DOHH2 (cell line): ENCODE data around the gene RNF181.

Experiments used
- H3F3A ChIP-seq: fragments of 200-600 bp; sonication (generic), shearing (Covaris generic); 2 replicates; pipeline ENCODE4 v1.6.0; 2016; ENCODE audit warnings: antibody characterized with exemption, mild to moderate bottlenecking; ENCODE audit not compliant: control insufficient read depth, insufficient read depth
- H3K27ac ChIP-seq: fragments of 200-600 bp; sonication (generic); 2 replicates; pipeline ENCODE4 v1.5.1; 2014; ENCODE audit warnings: low read depth, mild to moderate bottlenecking, low read length, moderate library complexity
- H3K27me3 ChIP-seq: fragments of 200-600 bp; sonication (generic); 2 replicates; pipeline ENCODE4 v1.6.1; 2014; ENCODE audit warnings: mild to moderate bottlenecking, low read length, mixed read lengths; ENCODE audit not compliant: control insufficient read depth
- H3K36me3 ChIP-seq: fragments of 200-600 bp; sonication (generic); 2 replicates; pipeline ENCODE4 v1.6.1; 2014; ENCODE audit warnings: mild to moderate bottlenecking, low read length, moderate library complexity, mixed read lengths; ENCODE audit not compliant: control insufficient read depth
- H3K4me1 ChIP-seq: fragments of 200-600 bp; sonication (generic); 2 replicates; pipeline ENCODE4 v1.6.1; 2014; ENCODE audit warnings: mild to moderate bottlenecking, low read length, mixed read lengths; ENCODE audit not compliant: control insufficient read depth
- H3K4me2 ChIP-seq: fragments of 200-600 bp; sonication (generic); 2 replicates; pipeline ENCODE4 v1.6.0; 2014; ENCODE audit warnings: mild to moderate bottlenecking, low read length, moderate library complexity
- H3K4me3 ChIP-seq: fragments of 200-600 bp; sonication (generic); 2 replicates; pipeline ENCODE4 v1.5.1; 2014; ENCODE audit warnings: mild to moderate bottlenecking, low read length, mixed read lengths
- H3K79me2 ChIP-seq: fragments of 200-600 bp; sonication (generic); 2 replicates; pipeline ENCODE4 v1.6.1; 2014; ENCODE audit warnings: mild to moderate bottlenecking, low read length, mixed read lengths; ENCODE audit not compliant: control insufficient read depth
- H3K9me2 ChIP-seq: fragments of 200-600 bp; sonication (generic); replicated peaks from 2 replicates; pipeline ENCODE4 v1.6.1; 2014; ENCODE audit warnings: mild to moderate bottlenecking, low read length, mixed read lengths; ENCODE audit not compliant: control insufficient read depth
- H3K9me3 ChIP-seq: fragments of 200-600 bp; sonication (generic); 2 replicates; pipeline ENCODE4 v1.6.1; 2014; ENCODE audit warnings: antibody characterized with exemption, low read length, mixed read lengths; ENCODE audit not compliant: control insufficient read depth, insufficient read depth
- H4K20me1 ChIP-seq: fragments of 200-600 bp; sonication (generic); 2 replicates; pipeline ENCODE4 v1.6.0; 2014; ENCODE audit warnings: low read depth, mild to moderate bottlenecking, antibody characterized with exemption, low read length, moderate library complexity; ENCODE audit not compliant: control insufficient read depth, insufficient read depth
- EZH2phosphoT487 ChIP-seq: fragments of 200-600 bp; sonication (generic); IDR thresholded peaks from 2 replicates; pipeline ENCODE4 v1.6.1; 2017; ENCODE audit warnings: borderline replicate concordance, mild to moderate bottlenecking, antibody characterized with exemption, low read length, moderate library complexity, mixed read lengths
- TF ChIP-seq, protein P1 (sequence below): fragments of 200-600 bp; sonication (generic); IDR thresholded peaks from one replicate; pipeline ENCODE4 v1.5.1; 2014; ENCODE audit warnings: antibody characterized with exemption, mild to moderate bottlenecking, low read depth, low read length; ENCODE audit not compliant: poor library complexity, severe bottlenecking

Gene RNF181

GRCh38 chr2:85597241-85597640 lies 1.7 kb downstream of the RNF181 start:
- H3K4me3 ChIP-seq: 0 out of 2 replicates have a peak overlapping the region, but pooled peaks have one; percentile 96
- H4K20me1 ChIP-seq: no peaks in the 10 kb centered on the region
- no peaks in the 10 kb centered on the region for H3K9me3 ChIP-seq
- H3K4me1 ChIP-seq: peaks cover 43% of the 10 kb centered on the region
- no peaks in the 10 kb centered on the region for H3K9me2 ChIP-seq
- H3K4me2 ChIP-seq: no peak overlapping the region
- peaks cover 22% of the 10 kb centered on the region for H3K36me3 ChIP-seq
- TF ChIP-seq, protein P1, sequence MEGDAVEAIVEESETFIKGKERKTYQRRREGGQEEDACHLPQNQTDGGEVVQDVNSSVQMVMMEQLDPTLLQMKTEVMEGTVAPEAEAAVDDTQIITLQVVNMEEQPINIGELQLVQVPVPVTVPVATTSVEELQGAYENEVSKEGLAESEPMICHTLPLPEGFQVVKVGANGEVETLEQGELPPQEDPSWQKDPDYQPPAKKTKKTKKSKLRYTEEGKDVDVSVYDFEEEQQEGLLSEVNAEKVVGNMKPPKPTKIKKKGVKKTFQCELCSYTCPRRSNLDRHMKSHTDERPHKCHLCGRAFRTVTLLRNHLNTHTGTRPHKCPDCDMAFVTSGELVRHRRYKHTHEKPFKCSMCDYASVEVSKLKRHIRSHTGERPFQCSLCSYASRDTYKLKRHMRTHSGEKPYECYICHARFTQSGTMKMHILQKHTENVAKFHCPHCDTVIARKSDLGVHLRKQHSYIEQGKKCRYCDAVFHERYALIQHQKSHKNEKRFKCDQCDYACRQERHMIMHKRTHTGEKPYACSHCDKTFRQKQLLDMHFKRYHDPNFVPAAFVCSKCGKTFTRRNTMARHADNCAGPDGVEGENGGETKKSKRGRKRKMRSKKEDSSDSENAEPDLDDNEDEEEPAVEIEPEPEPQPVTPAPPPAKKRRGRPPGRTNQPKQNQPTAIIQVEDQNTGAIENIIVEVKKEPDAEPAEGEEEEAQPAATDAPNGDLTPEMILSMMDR: no peak
- no peak for TF ChIP-seq EZH2phosphoT487
- no peaks in the 10 kb centered on the region for H3F3A ChIP-seq
- H3K27ac ChIP-seq: no peak overlapping the region
- no peaks in the 10 kb centered on the region for H3K27me3 ChIP-seq
- peaks cover 34% of the 10 kb centered on the region for H3K79me2 ChIP-seq

GRCh38 chr2:85598594-85599340 lies 3.2 kb downstream of the RNF181 start:
- peaks cover 34% of the 10 kb centered on the region for H3K79me2 ChIP-seq
- H3K9me3 ChIP-seq: no peaks in the 10 kb centered on the region
- no peak overlapping the region for H3K27ac ChIP-seq
- peaks cover 22% of the 10 kb centered on the region for H3K36me3 ChIP-seq
- no peak for TF ChIP-seq EZH2phosphoT487
- TF ChIP-seq, protein P1: no peak
- no peaks in the 10 kb centered on the region for H3F3A ChIP-seq
- peak overlapping the region; percentile 37 for H3K4me2 ChIP-seq
- peaks cover 47% of the 10 kb centered on the region for H3K4me1 ChIP-seq
- H3K9me2 ChIP-seq: no peaks in the 10 kb centered on the region
- H3K27me3 ChIP-seq: no peaks in the 10 kb centered on the region
- no peak overlapping the region for H3K4me3 ChIP-seq
- H4K20me1 ChIP-seq: no peaks in the 10 kb centered on the region

GRCh38 chr2:85599468-85600234 lies 4.1 kb downstream of the RNF181 start:
- Histone ChIP-seq H3K9me2 (no peaks in the 10 kb centered on the region), H3K79me2 (peaks cover 28% of the 10 kb centered on the region), H3K9me3 (no peaks in the 10 kb centered on the region), H3K4me1 (peaks cover 42% of the 10 kb centered on the region), H3K4me3 (no peak overlapping the region), H3K27ac (no peak overlapping the region), H3K36me3 (peaks cover 22% of the 10 kb centered on the region), H3K27me3 (no peaks in the 10 kb centered on the region), H3K4me2 (no peak overlapping the region), H4K20me1 (no peaks in the 10 kb centered on the region), H3F3A (no peaks in the 10 kb centered on the region)
- TF ChIP-seq, protein P1: no peak
- no peak for TF ChIP-seq EZH2phosphoT487
